NCI-H82 (cell line): ENCODE data around the gene RNF111.
"Not testable (repeated sequence)": the region's sequence is repeated elsewhere in the genome, so short reads cannot be mapped to it uniquely, and the experiment has no call there.

Source experiments
- DNase-seq: peaks from one replicate; lab custom pipeline; 2025; lab: John Stamatoyannopoulos, UW

Gene RNF111

DNA sequence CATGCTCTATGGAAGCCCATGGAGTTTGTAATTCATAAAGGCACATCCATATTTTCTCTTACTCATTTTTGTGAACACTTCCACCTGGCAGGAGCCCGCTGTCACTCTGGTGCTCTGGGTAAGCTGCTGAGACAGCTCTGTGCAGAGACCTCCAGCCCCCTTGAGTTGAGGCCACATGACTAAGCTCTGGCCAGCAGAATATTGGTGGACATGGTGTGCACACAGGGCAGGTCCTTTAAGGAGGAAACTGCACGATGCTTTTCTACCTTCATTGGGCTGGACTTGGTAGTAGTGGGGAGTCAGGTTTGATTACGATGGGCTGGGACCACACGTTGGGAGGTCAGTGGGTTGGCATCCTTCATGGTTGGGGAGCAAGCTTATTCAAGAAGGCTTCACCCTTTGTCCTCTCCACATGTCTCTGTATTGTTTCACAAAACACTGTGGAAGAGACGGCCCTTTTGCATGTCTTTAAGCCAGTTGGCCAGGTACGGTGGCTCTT lies 146.5 kb downstream of the RNF111 start:
- DNase-seq: no peak

DNA sequence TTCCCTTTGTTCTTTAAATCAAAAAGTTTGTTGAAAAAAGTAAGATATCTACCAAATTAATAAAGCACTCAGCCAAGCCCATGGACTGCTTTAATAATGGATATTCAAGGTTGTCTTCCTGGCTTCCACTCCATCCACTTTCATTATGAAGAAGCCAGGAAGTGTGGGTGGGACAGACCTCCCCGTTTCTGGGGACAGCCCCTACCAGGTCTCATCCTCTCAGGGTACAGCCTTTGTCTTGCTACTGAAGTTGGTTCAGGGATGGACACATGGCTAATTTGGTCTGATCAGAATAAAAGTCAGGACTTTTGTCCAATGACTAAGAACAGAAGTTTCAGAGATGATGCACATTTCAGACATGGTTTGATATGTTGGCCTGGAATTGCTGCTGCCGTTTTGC lies 150.1 kb downstream of the RNF111 start:
- no peak for DNase-seq

DNA sequence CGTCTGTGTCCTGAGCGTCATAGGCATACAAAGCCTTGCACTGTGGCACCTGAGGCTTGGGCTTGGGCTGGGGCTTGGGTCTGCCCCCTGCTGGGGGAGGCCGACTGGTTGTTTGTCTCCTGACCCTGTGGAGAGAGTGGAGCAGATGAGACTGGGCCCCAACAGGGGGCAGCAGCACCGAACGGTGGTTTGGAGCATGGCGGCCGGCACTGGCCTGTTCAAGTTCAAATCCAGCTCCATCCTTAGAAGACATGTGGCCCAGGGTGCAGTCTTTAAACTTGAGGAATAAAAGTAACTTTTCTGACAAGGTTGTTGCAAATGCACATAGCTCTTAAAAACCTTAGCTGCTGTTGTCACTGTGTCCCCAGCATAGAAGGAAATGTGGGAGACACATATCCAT lies 150.8 kb downstream of the RNF111 start:
- DNase-seq: peak; percentile 74

DNA sequence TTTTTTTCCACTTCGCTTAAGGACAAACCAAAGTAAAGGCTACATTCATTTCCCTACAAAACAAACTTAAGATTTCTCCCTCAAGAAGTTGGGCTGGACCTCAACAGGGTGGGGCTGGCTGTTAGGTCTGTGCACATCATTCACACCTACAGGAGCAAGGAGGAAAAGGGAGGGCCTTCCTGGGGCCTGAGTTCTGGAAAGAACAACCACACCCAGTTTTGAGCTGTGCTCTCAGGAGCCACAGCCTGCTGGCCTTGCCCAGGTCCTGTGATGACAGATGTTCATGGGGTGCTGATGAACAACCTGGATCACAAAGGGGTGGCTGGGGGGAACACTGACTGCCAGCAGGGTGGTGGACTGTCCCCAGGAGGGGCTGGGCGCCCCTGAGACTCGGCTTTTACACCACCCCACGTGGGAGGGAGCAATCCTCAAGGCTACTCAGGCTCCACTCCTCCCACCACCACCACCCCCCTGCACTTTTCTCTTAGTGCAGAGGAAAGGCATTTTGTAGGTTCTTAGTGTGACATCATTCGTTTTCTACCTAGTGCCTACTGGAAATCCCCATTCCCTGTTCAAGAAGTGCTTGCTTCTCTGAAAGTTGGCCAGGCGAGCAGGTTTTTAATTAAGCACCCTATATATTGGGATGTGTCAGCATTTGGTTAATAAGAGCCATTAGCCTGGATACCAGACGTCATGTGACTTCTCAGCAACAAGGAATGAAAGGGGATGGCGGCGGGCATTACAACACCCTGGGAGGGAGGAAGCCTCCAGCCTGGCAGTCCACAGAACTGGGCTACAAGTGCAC lies 153.2 kb downstream of the RNF111 start:
- no peak for DNase-seq

DNA sequence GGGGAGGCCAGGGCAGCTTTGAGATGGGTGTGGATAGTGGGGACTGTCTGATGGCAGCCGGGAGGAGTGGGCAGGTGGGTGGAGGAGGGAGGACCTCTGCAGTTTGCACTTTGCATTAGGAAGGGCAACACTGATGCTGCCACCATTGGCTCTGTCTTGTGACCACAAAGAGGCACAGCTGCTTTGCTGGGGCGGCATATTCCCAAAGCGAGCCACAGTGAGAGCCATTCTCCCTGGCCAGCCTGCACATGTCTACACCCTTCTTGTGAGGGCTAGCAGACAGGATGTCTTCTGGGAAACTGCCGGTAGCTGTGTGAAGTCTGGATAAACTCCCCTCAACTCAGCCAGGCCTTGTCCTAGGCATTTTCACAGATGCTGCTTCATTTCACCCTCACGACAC lies 155.8 kb downstream of the RNF111 start:
- no peak for DNase-seq

DNA sequence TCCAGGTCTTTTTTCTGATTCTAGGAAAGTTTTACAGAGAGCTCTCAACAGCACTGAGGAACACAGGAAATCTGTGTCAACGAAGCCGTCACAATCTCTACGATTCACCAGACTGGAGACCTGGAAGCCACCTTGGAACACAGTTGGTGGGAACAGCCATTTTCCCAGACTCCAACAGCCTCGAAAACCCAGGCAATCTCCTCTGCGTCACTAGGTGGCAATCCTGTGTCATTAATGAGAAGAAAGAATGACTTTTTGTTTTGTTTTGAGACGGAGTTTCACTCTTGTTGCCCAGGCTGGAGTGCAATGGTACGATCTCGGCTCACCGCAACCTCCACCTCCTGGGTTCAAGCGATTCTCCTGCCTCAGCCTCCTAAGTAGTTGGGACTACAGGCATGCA lies 157.1 kb downstream of the RNF111 start:
- DNase-seq: not testable (repeated sequence)
